HL-60 (cell line): ENCODE data around the gene ERVK3-1.

Experiments used
- GABPA ChIP-seq: IDR thresholded peaks from 2 replicates; pipeline ENCODE4 v1.6.1; 2012; ENCODE audit warnings: low read depth
- POLR2AphosphoS5 ChIP-seq: IDR thresholded peaks from 2 replicates; pipeline ENCODE4 v1.6.1; 2012; ENCODE audit warnings: low read depth
- SPI1 ChIP-seq: IDR thresholded peaks from 2 replicates; pipeline ENCODE4 v1.6.1; 2012; ENCODE audit warnings: low read depth, mild to moderate bottlenecking, borderline replicate concordance
- TF ChIP-seq, protein P1 (sequence below): IDR thresholded peaks from one replicate; pipeline ENCODE4 v1.5.1; 2011; ENCODE audit warnings: low read length, control low read depth, inconsistent platforms; ENCODE audit not compliant: insufficient read depth
- TF ChIP-seq, protein P2 (sequence below): IDR thresholded peaks from 2 replicates; pipeline ENCODE4 v1.6.1; 2012; ENCODE audit warnings: low read depth; ENCODE audit not compliant: insufficient replicate concordance

DNA sequence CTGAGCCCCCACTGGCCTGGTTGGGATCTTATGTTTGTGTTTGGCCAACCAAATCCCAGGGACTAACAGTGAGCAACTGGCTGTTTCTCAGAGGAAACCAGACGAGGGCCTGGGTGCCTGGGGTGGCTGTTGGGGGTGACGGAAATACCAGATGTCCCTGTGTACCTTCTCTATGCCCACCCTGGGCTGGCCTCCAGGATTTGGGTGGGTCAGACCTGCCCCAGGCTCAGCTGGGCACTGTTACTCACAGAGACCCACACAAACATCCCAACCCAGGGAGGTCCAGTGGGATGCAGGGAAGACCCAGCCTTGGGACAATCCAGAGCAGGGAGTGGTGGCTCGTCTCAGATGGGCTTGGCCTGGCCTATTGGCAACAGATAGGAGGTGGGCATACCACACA is 30.5 kb downstream of the ERVK3-1 start:
- TF ChIP-seq, protein P1, sequence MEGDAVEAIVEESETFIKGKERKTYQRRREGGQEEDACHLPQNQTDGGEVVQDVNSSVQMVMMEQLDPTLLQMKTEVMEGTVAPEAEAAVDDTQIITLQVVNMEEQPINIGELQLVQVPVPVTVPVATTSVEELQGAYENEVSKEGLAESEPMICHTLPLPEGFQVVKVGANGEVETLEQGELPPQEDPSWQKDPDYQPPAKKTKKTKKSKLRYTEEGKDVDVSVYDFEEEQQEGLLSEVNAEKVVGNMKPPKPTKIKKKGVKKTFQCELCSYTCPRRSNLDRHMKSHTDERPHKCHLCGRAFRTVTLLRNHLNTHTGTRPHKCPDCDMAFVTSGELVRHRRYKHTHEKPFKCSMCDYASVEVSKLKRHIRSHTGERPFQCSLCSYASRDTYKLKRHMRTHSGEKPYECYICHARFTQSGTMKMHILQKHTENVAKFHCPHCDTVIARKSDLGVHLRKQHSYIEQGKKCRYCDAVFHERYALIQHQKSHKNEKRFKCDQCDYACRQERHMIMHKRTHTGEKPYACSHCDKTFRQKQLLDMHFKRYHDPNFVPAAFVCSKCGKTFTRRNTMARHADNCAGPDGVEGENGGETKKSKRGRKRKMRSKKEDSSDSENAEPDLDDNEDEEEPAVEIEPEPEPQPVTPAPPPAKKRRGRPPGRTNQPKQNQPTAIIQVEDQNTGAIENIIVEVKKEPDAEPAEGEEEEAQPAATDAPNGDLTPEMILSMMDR: no peak
- no peak for TF ChIP-seq GABPA
- TF ChIP-seq, protein P2, sequence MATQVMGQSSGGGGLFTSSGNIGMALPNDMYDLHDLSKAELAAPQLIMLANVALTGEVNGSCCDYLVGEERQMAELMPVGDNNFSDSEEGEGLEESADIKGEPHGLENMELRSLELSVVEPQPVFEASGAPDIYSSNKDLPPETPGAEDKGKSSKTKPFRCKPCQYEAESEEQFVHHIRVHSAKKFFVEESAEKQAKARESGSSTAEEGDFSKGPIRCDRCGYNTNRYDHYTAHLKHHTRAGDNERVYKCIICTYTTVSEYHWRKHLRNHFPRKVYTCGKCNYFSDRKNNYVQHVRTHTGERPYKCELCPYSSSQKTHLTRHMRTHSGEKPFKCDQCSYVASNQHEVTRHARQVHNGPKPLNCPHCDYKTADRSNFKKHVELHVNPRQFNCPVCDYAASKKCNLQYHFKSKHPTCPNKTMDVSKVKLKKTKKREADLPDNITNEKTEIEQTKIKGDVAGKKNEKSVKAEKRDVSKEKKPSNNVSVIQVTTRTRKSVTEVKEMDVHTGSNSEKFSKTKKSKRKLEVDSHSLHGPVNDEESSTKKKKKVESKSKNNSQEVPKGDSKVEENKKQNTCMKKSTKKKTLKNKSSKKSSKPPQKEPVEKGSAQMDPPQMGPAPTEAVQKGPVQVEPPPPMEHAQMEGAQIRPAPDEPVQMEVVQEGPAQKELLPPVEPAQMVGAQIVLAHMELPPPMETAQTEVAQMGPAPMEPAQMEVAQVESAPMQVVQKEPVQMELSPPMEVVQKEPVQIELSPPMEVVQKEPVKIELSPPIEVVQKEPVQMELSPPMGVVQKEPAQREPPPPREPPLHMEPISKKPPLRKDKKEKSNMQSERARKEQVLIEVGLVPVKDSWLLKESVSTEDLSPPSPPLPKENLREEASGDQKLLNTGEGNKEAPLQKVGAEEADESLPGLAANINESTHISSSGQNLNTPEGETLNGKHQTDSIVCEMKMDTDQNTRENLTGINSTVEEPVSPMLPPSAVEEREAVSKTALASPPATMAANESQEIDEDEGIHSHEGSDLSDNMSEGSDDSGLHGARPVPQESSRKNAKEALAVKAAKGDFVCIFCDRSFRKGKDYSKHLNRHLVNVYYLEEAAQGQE: no peak
- no peak for TF ChIP-seq POLR2AphosphoS5
- TF ChIP-seq SPI1: no peak
